ENCODE results near the gene LAMC3. TPM values are rescaled to one million over a fixed set of nuclear protein-coding genes. Genes with fewer than 3 reads are reported as not detected.

The LAMC3 gene
- under 1 TPM; 0.11 to 0.45 TPM for total RNA-seq

DNA sequence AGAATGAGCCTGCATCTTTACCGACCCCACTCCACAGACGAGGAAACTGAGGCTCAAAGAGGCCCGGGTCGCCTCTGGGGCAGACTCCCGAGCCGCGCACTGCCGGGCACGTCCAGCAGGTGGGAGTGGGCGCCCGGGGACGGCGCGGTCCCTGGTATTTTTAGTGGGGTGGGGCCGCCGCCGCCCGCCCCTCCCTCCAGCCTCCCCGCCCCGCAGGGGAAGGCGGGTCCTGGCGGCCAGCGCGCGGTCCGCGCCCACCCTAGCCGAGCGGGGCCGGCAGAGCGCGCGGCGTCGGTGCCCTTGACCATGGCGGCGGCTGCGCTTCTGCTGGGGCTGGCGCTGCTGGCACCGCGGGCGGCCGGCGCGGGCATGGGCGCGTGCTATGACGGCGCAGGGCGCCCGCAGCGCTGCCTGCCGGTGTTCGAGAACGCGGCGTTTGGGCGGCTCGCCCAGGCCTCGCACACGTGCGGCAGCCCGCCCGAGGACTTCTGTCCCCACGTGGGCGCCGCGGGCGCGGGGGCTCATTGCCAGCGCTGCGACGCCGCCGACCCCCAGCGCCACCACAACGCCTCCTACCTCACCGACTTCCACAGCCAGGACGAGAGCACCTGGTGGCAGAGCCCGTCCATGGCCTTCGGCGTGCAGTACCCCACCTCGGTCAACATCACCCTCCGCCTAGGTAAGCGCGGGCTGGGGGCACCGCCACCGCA lies at the start of gene LAMC3:
TSS of gene LAMC3 (plus strand) at position 266 of the 710 bp plus-strand sequence. CDS start at position 307, 41 bp downstream.
- ATAC-seq (replicated peaks) = no peak
- H3K36me3 Mint-ChIP-seq (ENCODE audit: low read depth) = no peaks in the 10 kb centered on the region
- H3K4me3 Mint-ChIP-seq = peak within 1 kb of the TSS; percentile 15
- H3K27me3 Mint-ChIP-seq = peaks cover 12% of the 10 kb centered on the region
- H3K27ac Mint-ChIP-seq = no peak within 1 kb of the TSS
- no peaks in the 10 kb centered on the region for H3K4me1 Mint-ChIP-seq
- H3K9me3 Mint-ChIP-seq = no peaks in the 10 kb centered on the region

DNA sequence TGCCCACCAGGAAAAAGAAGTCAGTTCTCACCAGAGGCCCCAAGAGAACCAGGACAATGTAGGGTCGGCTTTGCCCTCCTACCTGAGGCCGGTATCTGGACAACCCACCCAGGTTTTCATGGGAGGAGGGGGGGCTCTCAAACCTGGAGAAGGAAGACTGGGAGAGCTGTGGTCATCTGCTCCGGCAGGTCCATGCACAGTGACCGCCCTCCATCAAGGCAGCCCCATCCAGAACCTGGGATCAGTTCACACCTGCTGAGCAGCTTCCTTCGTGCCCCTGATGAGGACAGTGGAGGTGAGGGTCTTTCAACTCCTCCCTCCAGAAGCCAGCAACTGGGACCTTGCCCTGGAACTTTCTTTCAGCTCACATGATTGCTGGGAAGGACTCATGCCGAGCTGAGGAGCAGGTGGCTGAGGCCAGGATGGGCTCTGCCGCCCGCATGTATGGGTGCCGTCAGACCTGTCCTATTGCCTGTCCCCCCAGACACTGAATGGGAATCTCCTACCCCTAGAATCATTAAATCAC lies 49.1 kb upstream of the LAMC3 start:
- Mint-ChIP-seq H3K27ac (no peak overlapping the region), H3K27me3 (peaks cover 6% of the 10 kb centered on the region), H3K4me1 (peaks cover 6% of the 10 kb centered on the region), H3K9me3 (peaks cover 5% of the 10 kb centered on the region), H3K36me3 (ENCODE audit: low read depth) (no peaks in the 10 kb centered on the region), H3K4me3 (no peak overlapping the region)
- ATAC-seq (replicated peaks) = no peak

DNA sequence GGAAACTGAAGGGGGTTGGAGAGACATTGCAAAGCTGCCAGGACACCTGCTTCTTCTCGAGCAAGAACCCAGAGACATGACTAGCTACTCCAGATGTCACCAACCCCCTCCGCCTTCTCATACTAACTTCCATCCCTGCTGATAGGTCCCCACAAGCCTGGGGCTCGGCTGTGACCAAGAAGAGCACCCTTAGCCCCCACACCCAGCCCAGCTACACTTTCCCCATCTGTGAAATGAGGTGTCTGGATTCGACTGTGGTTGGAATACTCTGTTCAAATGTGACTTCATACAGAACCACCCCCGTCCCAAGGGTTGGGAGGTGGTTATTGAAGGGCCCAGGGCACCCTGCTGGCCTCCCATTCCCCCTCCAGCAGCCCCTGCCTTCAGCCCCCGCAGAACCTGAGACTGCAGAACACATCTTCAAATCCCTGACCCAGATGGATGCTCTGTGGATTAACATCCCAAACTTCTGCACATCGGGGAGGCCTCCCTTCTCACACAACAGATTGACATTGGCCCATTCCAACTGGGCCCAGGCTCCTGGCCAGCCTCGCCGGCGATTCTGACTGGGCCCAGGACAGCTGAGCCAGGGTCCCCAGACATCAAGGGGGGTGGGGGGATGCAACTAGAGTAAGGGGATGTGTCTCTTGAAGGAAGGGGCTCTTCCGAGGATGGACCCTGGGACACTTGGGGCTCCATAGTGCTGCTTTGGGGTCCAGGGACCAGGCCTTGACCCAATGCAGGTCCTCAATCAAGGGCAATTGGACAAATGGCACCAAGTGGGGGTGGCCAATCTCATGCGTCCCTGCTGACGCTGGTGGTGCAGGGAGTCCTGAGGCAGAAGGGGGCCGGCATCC lies 48.2 kb upstream of the LAMC3 start:
- H3K4me3 Mint-ChIP-seq = no peak overlapping the region
- no peak for ATAC-seq (replicated peaks)
- peaks cover 5% of the 10 kb centered on the region for H3K9me3 Mint-ChIP-seq
- no peaks in the 10 kb centered on the region for H3K36me3 Mint-ChIP-seq (ENCODE audit: low read depth)
- peaks cover 6% of the 10 kb centered on the region for H3K27me3 Mint-ChIP-seq
- no peak overlapping the region for H3K27ac Mint-ChIP-seq
- H3K4me1 Mint-ChIP-seq = peaks cover 6% of the 10 kb centered on the region

DNA sequence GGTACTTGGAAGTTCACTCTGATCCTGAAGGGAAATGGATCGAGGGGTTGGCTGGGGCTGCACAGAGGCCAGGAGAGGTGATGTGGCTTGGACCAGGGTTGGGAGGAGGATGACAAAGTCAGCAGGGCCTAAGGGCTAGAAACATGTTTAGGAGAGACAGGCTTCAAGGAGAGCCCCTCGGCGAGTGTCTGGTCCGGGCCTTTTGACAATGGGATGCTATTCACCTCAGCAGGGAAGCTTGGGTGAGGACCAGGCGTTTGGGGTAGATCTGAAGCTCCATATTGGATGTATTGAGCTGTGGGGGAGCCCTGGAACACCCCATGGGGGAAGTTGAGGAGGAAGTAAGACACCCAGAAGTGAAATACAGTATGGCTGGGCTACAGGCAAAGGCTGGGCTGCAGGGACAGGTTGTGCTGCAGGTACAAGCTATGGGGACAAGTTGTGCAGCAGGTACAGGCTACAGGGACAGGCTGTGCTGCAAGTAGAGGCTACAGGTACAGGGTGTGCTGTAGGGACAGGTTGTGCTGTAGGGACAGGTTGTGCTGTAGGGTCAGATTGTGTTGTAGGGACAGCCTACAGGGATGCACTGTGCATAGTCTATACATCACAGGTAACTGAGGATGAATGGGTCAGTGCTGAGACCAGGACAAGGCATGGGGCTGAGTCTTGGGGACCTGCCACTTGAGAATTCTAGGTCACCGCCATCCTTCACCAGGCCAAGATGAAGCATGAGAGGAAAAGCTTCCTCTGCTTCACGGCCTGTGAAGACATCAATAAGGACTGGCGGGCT lies 47.3 kb upstream of the LAMC3 start:
- no peak for ATAC-seq (replicated peaks)
- peaks cover 6% of the 10 kb centered on the region for H3K4me1 Mint-ChIP-seq

DNA sequence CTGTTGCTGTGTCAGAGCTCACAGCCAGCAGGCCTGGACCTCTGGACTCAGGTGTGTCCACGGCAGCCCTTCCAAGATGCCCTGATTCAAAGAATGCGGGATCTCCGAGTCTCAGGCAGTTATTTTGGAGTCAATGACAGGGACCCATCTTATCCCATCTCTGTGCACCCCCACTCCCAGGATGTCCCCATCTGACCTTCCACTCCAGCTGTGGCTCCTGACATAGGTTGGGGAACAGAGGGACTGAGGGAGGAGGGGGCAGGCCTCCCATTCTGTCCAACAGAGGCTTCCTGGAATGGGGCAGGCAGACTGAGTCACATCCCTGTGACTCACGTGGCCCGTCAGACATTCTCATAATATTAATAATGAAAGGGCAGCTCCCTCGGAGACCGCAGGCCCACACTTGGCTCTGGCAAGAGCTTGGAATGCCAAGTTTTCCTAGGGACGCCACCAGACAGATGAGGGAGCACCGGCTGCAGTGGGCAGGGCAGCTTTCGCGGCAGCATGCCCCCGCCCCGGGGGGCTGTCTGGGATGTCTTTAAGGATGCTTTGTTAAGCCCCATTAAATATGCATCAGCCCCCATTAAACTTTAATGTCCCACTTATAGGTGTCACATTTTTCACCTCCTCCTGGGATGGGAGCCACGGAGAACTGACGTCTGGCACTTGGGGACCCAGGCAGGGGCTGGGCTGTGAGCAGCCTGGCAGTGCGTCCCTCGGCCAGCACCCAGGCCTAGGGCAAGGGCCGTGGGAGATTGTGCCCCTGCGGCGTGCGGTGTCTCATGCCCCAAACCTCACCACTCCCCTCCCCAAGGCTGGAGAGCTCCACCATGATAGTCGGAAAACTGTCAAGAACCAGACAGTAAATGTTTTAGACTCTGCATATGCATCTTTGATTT lies 46.3 kb upstream of the LAMC3 start:
- Mint-ChIP-seq H3K27ac (no peak overlapping the region), H3K9me3 (peaks cover 5% of the 10 kb centered on the region), H3K27me3 (peaks cover 6% of the 10 kb centered on the region), H3K36me3 (ENCODE audit: low read depth) (no peaks in the 10 kb centered on the region), H3K4me3 (no peak overlapping the region), H3K4me1 (peaks cover 6% of the 10 kb centered on the region)
- ATAC-seq (replicated peaks) = no peak

More for the DNA sequence above, 47.3 kb upstream of the LAMC3 start:
- Mint-ChIP-seq H3K27ac (no peak overlapping the region), H3K9me3 (peaks cover 5% of the 10 kb centered on the region), H3K4me3 (no peak overlapping the region), H3K27me3 (peaks cover 6% of the 10 kb centered on the region), H3K36me3 (ENCODE audit: low read depth) (no peaks in the 10 kb centered on the region)

DNA sequence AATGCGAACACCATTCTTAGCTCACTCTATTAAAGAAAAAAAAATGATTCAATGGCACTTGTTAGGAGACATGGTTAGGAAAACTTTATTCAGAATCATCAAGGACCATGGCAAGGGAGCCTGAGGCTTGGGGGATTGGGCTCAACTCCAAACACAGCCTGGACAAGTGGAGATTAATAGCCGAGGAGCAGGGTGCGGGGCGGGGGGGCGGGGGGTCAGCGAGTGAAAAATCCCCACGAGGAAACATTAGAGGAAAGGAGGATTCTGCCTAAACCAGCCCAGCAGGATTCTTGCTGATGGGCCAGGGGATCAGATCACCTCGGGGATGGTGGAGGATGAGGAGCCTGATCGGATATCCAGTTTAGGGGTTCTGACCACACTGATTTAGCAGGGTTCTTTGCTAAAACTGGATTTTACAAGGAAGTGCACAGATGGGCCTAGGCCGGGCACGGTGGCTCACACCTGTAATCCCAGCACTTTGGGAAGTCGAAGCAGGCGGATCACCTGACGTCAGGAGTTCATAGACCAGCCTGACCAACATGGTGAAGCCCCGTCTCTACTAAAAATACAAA lies 45.6 kb upstream of the LAMC3 start:
- Mint-ChIP-seq H3K36me3 (ENCODE audit: low read depth) (no peaks in the 10 kb centered on the region), H3K27me3 (peaks cover 6% of the 10 kb centered on the region), H3K9me3 (peaks cover 5% of the 10 kb centered on the region), H3K4me1 (peaks cover 6% of the 10 kb centered on the region), H3K4me3 (no peak overlapping the region), H3K27ac (no peak overlapping the region)
- ATAC-seq (replicated peaks) = no peak

DNA sequence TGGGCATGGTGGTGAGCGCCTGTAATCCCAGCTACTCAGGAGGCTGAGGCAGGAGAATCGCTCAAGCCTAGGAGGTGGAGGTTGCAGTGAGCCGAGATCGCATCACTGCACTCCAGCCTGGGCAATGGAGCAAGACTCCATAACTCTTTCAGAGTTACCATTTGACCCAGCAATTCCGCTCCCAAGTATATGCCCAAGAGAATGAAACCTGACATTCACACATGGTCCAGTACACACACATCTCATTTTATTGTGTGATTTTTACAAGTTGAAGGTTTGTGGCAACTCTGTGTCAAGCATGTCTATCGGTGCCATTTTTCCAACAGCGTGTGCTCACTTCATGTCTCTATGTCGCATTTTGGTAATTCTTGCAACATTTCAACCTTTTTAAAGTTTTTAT lies 45.1 kb upstream of the LAMC3 start:
- no peak overlapping the region for H3K27ac Mint-ChIP-seq
- no peak overlapping the region for H3K4me3 Mint-ChIP-seq
- no peak for ATAC-seq (replicated peaks)
- H3K4me1 Mint-ChIP-seq = peaks cover 2% of the 10 kb centered on the region
- H3K9me3 Mint-ChIP-seq = peaks cover 2% of the 10 kb centered on the region
- peaks cover 6% of the 10 kb centered on the region for H3K27me3 Mint-ChIP-seq
- no peaks in the 10 kb centered on the region for H3K36me3 Mint-ChIP-seq (ENCODE audit: low read depth)

DNA sequence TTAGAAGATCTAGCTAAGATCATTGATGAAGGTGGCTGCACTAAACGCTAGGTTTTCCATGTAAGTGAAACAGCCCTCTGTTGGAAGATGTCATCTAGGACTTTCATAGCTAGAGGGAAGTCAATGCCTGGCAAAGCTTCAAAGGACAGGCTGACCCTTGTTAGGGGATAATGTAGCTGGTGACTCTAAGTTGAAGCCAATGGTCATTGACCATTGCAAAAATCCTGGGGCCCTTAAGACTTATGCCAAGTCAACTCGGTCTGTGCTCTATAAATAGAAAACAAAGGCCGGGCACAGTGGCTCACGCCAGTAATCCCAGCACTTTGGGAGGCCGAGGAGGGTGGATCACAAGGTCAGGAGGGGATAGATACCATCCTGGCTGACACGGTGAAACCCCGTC lies 43.3 kb upstream of the LAMC3 start:
- H3K4me3 Mint-ChIP-seq = no peak overlapping the region
- H3K27ac Mint-ChIP-seq = no peak overlapping the region
- H3K36me3 Mint-ChIP-seq (ENCODE audit: low read depth) = no peaks in the 10 kb centered on the region
- no peak for ATAC-seq (replicated peaks)
- H3K4me1 Mint-ChIP-seq = no peaks in the 10 kb centered on the region
- peaks cover 6% of the 10 kb centered on the region for H3K27me3 Mint-ChIP-seq
- H3K9me3 Mint-ChIP-seq = no peaks in the 10 kb centered on the region

DNA sequence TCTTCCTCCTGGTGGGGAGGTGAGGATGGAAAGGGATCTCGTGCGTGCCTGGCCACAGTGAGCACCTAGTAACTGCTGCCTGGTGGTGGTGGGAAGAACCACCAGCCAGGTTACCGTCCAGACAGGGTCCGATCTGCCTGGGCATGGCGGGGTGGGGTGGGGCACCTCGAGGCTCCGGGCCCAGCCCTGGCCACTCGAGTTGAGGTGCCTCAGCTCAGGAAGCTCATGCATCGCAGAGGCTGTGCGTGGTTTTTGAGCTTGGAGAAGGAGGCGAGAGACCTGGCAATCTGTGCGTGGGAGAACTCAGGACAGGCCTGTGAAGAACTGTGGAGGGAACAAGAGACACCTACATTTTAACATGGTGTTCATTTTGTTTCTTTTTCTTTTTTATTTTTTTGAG lies 38.9 kb upstream of the LAMC3 start:
- Mint-ChIP-seq H3K27ac (no peak overlapping the region), H3K36me3 (ENCODE audit: low read depth) (no peaks in the 10 kb centered on the region)
- no peak for ATAC-seq (replicated peaks)

DNA sequence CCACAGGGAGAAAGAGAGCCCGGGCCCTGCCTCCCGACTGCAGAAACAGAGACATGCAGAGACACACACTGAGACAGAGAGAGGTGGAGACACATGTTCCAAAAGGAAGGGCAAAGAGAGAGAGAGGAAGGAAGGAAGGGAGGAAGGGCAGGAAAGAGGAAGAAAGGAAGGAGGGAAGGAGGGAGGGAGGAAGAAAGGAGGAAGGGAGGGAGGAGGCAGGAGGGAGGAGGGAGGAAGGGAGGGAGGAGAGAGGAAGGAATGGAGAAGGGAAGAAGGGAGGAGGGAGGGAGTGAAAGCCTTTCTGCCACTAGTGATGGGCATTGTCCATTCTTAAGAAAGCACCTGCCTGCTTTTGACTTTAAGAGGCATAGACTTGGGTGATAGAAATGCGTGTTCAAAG lies 38.1 kb upstream of the LAMC3 start:
- no peak overlapping the region for H3K27ac Mint-ChIP-seq
- no peaks in the 10 kb centered on the region for H3K9me3 Mint-ChIP-seq
- H3K27me3 Mint-ChIP-seq = peaks cover 17% of the 10 kb centered on the region
- no peak overlapping the region for H3K4me3 Mint-ChIP-seq
- no peaks in the 10 kb centered on the region for H3K36me3 Mint-ChIP-seq (ENCODE audit: low read depth)
- no peak for ATAC-seq (replicated peaks)
- H3K4me1 Mint-ChIP-seq = peaks cover 10% of the 10 kb centered on the region

More for the DNA sequence above, 38.9 kb upstream of the LAMC3 start:
- Mint-ChIP-seq H3K9me3 (no peaks in the 10 kb centered on the region), H3K4me3 (no peak overlapping the region), H3K27me3 (peaks cover 17% of the 10 kb centered on the region), H3K4me1 (peaks cover 10% of the 10 kb centered on the region)

DNA sequence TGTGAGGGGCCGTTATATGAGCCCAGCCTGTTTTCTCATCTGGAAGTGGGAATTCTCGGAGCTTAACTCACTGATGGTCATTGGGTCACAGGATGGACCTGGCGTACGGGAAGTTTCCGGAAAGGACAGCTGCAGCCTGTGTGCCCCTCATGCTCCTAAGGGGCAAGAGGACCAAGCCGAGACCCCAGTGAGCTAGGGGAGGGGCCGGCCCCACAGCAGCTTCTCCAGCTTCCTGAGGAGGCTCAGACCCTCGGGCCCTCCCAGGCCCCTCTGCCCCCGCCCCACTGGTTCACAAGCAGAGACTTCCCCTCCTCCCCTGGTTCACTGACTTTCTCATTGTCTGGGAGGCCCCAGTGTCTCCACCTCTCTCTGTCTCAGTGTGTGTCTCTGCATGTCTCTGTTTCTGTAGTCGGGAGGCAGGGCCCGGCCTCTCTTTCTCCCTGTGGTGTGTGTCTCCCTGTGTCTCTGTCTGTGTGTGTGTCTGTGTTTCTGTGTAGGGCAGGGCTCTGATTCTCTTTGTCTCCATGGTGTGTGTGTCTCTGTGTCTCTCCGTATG lies 37.6 kb upstream of the LAMC3 start:
- peaks cover 10% of the 10 kb centered on the region for H3K4me1 Mint-ChIP-seq
- H3K27me3 Mint-ChIP-seq = peaks cover 17% of the 10 kb centered on the region
- no peaks in the 10 kb centered on the region for H3K36me3 Mint-ChIP-seq (ENCODE audit: low read depth)
- ATAC-seq (replicated peaks) = no peak
- no peaks in the 10 kb centered on the region for H3K9me3 Mint-ChIP-seq
- H3K4me3 Mint-ChIP-seq = no peak overlapping the region
- H3K27ac Mint-ChIP-seq = no peak overlapping the region

DNA sequence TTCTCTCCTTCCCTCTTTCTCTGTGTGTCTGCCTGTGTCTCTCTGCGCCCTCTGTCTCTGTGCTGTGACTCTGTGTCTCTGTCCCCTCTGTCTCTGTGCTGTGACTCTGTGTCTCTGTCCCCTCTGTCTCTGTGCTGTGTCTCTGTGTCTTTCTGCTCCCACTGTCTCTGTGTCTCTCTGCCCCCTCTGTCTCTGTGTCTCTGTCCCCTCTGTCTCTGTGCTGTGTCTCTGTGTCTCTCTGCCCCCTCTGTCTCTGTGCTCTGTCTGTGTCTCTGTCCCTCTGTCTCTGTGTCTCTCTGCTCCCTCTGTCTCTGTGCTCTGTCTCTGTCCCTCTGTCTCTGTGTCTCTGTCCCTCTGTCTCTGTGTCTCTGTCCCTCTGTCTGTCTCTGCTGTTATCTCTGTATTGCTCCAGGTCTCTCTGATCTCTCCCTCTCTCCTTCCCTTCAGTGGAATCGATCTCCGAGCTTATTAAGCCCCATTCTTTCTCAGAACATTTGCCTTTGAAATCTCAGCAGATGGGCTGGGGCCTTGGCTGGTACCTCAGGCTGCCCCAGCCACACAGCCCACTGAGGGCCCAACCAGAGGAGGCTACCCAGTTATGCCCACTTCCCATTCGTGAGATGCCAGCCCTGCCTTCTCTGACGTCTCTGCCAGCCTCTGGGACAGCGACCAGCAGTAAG lies 36.6 kb upstream of the LAMC3 start:
- Mint-ChIP-seq H3K27ac (peak overlapping the region; percentile 3), H3K27me3 (peaks cover 17% of the 10 kb centered on the region), H3K36me3 (ENCODE audit: low read depth) (no peaks in the 10 kb centered on the region), H3K4me1 (peaks cover 10% of the 10 kb centered on the region), H3K9me3 (no peaks in the 10 kb centered on the region), H3K4me3 (no peak overlapping the region)
- ATAC-seq (replicated peaks) = no peak
